HG03045 (cell line): ENCODE data around the gene FOXD2.

Experiments
- ATAC-seq: cut with Tn5 transposase; IDR thresholded peaks from one replicate; pipeline ENCODE4 v1.9.1; 2021; ENCODE audit warnings: mild to moderate bottlenecking, moderate library complexity; ENCODE audit not compliant: unreplicated experiment

FOXD2 gene

DNA sequence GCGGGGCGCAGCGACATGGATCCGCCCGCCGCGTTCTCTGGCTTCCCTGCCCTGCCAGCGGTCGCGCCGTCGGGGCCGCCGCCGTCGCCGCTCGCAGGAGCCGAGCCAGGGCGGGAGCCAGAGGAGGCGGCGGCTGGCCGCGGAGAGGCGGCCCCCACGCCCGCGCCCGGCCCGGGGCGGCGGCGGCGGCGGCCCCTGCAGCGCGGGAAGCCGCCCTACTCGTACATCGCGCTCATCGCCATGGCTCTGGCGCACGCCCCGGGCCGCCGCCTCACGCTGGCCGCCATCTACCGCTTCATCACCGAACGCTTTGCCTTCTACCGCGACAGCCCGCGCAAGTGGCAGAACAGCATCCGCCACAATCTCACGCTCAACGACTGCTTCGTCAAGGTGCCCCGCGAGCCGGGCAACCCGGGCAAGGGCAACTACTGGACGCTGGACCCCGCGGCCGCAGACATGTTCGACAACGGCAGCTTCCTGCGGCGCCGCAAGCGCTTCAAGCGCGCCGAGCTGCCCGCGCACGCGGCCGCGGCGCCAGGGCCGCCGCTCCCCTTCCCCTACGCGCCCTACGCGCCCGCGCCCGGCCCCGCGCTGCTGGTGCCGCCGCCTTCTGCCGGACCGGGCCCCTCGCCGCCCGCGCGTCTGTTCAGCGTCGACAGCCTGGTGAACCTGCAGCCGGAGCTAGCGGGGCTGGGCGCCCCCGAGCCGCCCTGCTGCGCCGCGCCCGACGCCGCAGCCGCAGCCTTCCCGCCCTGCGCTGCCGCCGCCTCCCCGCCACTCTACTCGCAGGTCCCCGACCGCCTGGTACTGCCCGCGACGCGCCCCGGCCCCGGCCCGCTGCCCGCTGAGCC, 21.3 kb upstream of the FOXD2 start:
- no peak for ATAC-seq

DNA sequence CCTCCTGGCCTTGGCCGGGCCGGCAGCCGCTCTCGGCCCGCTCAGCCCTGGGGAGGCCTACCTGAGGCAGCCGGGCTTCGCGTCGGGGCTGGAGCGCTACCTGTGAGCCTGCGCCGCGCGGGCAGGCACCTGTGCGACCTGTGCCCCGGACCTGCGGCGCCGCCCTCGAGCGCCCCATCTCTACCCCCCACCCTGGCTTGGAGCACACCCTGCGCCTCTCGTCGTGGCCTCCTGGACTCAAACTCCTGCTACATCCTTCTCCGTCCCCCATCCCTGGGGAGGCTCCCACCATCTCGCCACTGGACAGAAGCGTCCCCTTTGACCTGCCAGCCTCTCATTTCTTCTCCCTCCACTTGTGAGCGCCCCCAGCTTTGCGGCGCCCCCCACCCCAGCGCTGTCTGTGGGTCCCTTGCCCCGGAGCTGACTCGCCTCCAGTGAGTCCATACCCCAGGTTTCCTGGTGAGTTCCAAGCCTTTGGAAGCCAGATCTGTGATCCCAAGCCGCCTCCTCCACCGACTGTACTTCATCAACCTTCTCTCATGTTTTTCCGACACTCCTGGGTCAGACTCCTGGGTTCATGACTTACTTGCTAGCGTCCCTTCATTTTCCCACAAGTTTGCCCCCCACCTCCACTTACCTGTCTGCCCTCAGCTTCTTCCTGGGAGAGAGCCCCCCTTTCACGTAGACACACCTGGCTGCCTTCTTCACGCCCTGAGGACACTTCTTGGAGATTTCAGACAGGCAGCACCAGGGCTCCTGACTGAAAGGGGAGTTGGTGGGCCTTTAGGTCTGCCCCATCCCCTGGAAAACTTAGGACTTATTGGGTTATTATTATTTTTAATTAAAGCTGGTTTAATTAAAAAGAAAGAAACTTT, 20.4 kb upstream of the FOXD2 start:
- ATAC-seq, result no peak

DNA sequence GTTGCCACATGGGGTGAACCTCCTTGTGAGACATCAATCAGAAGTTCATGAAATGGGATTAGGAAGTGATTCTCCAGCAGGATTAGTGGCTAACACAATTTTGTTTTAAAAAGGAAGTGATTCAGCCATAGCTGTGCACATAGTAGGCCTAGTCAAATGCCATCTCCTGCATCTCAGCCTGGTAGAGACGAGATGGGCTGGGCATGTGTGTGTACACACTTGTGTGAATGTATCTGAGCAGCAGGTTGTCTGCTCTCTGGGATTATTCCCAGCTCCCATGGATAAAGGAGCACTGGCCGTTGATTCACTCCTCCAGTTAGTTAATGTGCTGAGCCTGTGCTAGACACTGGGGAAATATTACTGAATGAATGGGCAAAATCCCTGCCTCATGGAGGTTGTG, 19.7 kb upstream of the FOXD2 start:
- no peak for ATAC-seq

DNA sequence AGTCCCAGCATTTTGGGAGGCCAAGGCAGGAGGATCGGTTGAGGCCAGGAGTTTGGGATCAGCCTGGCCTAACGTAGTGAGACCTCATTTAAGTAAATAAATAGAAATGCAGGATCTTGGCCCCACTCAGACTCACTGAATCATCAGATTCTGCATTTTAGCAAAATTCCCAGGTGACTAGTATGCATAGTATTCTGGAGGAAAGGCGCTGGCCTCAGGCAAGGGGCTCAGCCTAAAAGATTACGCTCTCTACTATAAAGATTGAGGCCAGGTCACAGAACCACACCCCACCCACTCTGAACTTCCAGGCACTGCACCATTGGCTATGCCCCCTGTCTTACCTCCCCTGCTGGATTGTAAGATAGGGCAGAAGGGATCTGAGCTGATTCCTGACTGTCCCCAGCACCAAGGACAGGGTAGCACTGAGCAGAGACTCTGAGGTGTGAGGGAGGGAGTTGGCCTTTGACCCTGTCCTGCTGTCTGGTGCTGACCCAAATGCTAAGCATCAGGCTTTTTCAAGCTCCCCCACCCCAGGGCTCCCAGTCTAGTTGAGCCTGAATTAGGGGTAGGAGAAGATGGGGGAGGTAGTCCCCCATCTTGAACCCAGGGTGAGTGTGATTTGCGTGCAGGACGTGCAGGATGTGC, 19.0 kb upstream of the FOXD2 start:
- ATAC-seq, result no peak

DNA sequence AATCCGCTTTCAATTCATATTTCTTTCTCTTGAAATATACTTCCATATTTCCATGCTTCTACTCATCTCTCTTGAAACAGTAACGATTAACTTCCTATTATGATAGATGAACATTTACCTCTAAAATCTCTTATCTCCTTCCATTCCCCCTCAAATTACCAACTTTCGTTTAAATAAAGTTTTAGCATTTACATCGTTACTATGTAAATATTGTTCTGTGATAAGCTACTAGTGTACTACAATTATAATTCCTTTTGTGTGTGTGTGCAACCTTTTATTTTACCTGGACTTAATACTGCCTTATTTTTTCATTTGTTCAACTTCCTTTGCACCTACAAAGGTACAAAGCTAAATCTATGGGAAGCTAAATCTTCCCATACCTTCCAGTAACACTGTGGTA, 17.3 kb upstream of the FOXD2 start:
- no peak for ATAC-seq

DNA sequence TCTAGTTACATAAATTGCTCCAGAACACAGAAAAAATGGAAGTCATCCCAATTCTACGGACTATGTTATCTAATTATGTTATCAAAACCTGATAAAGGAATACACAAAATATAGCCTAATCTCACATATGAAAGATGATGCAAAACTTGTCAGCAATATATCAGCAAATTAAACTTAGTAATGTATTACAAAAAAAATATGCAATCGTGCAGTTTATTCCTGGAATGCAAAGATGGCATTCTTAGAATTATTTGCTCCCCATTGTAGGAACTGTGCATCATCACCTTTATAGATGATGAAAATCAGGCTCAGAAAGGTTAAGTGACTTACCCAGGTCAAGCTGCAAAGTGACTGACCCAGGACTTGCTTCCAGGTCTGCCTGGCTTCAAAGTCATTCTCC, 14.0 kb upstream of the FOXD2 start:
- ATAC-seq, result no peak

DNA sequence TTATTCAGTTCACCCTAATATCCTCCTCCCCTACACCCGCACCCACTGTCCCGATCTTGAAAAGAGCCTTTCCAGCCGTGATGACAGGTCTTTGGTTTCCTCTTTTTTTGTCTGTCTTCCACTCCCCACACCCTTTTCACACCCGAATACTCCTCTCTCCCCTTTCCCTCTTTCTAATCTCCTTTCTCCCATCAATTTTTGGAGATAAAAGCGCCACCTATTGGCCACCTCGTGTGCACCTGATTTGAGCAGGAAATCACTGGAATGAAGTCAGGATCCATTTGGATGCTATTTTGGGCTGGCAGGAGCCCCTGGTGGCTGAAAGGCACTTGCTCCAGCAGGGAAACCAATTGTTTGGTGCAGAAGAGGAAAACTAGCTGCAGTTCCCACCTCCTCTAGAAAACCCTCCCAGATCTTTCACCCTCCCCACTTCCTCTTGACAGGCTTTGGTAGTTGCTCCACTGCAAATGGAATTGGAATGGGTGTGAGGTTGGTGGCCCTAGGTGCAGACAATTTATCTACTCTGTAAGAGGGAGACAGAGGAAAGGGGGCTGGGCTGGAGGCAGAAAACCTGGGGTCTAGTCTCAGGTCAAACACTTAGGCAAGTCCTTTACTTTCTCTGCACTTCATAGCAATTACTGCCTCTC, 13.4 kb upstream of the FOXD2 start:
- no peak for ATAC-seq

DNA sequence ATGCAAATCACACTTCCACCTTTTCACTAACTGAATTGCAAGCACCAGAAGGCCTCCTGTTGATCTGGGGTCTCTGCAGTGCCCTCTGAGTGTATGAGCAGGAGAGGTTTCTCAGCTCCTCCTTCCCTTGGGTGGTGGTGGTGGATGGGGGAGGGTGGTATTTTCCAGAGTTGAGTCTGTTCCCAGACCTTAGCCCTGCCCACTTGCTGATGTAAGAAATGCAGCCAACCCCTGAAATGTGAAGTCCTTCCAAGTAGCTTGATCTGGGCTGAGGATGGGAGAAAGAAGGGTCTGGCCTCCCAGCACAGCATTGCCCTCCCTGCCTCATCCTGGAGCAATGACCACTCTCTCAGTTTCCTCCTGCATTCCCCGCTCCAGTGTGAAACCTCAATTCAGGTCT, 6.3 kb upstream of the FOXD2 start:
- no peak for ATAC-seq

DNA sequence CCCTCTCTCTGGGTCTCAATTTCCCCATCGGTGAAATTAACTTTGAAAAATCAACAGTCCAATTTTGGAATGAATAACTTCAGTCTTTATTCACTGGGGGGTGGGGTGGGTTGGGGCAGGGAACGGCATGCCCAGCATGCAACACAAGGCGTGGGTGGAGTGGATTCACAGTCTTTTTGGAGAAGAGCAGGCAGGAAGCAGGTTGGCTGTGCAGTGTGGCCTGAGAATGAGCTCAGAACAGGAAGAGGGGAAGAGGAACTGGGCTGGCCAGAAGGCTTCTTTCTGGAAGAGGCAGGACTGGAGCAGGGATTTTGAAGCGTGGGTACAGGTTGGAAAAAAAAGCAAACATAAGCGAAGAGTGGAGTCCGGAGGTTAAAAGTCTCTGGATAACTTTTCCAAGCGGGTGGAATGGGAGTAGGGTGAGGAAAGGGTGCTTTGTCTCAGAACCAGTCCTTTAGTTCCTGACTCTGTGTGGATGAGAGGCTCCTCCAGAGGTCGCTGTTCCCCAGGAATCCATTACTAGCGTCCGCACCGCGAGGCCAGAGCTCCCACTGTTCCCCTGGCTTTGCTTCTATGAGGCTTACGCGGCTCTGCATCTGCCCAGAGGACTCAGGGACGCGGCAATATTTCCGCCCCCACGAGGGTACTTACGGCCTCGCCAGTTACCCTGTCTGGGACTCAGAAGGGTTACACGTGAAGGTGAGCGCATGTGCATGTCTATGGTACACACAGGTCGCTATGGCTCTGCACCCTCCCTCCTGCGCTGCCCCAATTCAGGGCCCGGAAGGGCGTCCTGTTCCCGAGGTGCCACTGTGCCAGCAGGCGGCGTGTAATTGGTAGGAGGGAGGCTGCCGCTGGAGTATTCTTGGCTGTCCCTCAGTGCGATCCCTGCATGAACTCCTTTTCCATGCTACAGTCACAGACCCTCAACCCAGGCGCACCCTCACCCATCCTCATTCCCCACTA, 5.5 kb upstream of the FOXD2 start:
- no peak for ATAC-seq

DNA sequence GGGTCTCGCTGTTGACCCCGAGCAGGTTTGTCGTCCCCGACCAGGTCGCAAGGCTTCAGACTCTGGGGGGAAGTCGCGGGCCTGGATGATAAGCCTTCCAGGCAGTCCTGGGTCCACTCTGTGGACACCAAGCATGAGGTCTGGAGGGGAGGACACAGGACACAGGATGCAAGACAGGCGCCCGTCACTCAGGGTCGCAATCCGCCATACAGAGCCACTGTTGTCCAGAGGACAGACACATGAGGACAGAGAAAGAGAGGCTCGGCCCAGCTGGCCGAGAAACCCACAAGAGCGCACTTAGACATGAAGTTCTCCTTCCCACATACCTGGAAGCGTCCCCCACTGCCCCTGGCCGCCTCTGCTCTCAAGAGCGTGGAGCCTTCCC, 4.8 kb upstream of the FOXD2 start:
- no peak for ATAC-seq

DNA sequence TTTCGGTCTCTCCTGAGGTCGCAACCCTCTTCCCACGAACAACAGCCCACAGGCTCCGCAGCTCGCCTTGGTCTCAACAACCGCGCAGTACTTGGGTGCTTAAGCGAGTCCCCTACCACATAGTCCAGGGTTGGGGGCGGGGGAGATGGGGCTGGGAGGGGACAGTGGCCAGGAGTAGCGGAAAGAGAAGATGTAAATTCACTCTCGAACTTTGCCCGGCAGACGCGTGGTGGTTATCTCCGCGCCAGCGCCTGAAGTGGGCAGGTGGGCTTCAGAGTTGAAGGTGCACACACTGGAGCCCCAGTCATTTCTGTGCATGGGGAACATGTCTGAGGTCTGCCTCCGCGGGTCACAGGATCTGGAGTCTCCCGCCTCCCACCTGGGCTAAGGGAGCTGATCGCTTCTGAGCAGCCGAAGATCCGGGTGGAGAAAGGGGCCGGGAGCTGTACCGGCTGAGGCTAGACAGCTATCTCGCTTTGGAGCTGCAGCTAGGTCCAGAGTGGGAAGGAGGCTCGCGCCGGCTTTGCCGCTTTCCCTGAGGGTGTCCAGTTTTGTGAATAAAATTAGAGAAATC, 4.3 kb upstream of the FOXD2 start:
- no peak for ATAC-seq

DNA sequence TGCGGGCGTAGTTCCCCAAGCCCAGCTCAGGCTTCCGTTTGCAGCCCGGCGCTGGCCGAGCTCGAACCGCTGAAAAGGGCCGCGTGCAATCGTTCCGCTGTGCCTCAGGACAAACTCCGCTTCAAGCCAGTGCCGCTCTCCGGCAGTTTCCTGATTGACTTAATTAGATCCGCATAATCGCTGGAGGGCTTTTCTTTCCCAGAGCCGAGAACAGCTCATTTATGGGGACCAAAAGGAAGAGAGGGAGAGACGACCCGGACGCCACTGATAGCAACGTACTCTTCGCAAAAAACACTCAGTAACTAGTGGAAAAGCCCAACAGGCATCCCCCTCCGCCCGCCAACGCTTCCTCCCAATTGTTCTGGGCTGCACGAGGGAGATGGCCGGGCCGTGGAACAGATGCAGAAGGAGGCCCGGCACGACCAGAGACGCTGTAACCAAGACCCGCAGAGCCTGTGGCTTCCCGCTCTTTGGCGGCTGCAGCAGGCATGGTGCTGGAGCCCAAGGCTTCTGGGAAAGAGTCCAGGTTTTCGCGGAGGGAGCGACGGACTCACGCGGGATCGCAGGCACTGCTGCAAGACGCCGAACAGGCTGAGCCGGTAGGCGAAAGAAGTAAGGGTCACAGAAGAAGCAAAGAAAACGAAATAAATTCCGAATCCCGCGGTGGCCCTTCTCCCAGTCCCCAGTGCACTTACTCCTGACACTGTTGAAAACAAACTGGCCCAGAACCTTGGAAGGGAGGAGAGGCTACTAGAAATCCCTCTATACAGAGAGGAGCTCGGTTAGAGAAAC, 3.6 kb upstream of the FOXD2 start:
- no peak for ATAC-seq

DNA sequence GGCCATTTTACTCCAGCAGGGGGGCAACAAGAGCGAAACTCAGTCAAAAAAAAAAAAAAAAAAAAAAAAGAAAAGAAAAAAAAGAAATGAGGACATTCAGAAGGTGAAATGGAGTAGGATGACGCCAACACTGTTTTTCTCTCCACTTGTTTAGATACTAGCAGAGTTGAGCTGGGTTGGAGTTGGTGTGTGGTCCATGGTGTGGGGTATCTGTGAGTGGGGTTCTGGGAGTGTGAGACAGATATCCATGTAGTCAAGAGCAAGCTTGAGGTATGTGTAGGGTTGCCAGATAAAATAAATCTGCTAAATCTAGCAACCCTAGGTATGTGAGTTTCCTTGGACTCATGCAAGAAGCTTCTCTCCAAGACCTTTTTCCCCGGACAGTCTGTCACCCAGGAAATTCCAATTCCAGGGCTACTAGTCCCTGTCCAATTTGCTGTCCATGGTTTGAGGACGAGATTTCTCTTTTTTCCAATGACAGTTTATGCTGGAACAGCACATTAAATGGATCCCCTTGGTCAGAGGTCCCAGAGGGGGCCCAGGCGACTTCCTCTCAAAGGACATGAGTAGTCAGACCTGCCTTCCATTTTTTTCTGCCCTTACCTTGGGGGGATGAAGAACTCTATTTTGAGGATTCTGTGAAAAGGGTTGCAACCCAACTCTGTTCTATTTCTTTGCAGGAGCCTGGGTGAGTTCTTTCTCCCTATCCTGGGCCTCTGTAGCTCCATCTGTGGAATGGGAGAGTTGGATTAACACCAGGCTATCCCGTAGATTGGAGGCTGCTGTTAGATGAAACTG, 2.1 kb upstream of the FOXD2 start:
- no peak for ATAC-seq

DNA sequence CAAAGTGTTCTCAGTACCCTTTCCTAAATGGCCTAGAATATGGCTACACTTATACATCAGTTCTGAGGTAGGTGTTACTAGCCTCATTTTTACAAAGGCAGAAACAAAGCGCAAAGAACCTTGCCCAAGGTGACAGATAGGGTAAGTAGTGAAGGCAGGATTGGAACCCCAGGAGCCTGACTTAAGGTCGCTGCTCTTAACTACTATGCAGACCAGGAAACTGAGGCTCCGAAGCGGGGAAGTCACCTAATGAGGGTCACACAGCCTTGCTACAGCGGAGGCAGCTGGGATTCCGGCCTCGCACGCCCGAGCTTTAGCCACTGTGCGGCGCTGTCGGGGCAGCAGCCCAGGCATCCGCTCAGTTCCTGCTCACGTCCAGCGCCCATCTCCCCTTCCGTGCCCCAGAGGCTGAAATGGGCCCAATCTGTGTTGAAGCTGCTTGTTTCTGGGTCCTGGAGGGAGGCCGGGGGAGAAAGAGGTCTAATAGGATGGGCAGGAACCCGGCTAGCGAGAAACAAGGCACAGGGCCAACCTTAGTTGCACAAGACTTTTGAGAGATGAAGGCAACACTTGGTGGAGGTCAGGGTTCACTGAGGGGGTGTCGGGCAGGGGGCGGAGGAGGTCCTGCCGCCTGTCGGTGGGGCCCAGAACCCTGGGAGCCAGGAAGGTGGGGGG, 1.4 kb upstream of the FOXD2 start:
- ATAC-seq, result peak; percentile 45

DNA sequence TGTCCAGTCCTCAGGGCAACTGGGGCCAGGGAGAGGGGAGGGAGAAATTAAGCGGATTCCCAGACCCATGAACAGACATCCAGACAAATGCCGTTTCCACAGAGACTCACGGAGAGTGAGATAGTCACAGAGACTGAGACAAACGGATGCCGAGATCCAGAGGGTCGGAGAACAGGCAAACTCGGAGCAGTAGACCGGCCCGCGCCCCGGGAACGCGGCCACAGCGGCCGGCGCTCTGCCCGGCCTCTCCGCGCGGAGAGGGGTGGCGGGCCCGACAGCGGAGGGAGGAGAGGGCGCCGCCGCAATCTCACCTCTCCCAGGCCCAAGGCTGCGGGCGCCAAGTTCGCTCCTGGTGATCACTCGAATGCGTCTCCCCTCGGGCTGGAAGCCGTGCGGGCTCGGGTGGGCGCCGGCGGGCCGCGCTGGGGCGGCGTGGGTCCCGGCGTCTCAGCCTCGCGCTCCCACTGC, 831 bp upstream of the FOXD2 start:
- ATAC-seq, result peak; percentile 11

DNA sequence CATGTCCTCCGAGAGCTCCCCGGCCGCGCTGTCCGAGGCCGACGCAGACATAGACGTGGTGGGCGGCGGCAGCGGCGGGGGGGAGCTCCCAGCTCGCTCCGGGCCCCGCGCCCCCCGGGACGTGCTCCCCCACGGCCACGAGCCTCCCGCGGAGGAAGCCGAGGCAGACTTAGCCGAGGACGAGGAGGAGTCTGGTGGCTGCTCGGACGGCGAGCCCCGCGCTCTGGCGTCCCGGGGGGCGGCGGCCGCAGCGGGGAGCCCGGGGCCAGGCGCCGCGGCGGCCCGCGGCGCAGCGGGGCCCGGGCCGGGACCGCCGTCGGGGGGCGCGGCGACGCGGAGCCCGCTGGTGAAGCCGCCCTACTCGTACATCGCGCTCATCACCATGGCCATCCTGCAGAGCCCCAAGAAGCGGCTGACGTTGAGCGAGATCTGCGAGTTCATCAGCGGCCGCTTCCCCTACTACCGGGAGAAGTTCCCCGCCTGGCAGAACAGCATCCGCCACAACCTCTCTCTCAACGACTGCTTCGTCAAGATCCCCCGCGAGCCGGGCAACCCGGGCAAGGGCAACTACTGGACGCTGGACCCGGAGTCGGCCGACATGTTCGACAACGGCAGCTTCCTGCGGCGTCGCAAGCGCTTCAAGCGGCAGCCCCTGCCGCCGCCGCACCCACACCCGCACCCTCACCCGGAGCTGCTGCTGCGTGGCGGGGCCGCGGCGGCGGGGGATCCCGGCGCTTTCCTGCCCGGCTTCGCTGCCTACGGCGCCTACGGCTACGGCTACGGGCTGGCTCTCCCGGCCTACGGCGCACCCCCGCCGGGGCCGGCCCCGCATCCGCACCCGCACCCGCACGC, 547 bp downstream of the FOXD2 start:
- peak; percentile 1 for ATAC-seq
